ENCODE results near the gene NCS1.

NCS1 gene

GRCh38 chr9:130149031-130149430 is 23.2 kb upstream of the NCS1 start:
- no peak for DNase-seq

DNA sequence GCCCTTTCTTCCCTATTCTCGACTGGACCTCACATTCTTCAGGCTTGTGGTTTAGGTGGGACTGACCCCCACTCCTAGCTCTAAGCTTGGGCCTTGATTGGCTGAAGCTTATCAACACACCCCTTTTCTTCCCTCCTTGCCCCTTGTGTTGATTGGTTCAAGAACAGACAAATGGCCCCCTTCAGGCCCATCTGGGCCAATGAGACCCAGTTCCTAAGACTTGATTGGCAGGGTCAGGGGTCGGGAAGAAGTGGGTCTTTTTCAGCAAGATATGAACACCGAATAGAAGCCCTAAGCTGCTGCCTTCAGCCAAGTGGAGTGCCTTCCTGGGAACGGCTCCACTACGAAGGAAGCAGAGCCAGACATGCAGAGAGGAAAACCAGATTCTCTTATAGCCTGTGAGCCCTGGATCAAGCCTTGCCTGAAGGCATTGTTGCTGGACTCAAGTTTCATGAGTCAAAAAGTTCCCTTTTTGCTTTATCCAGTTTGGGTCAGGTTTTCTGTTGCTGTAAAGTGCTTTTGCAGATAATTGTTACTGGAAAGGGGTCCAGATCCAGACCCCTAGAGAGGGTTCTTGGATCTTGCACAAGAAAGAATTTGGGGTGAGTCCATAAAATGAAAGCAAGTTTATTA is 22.4 kb upstream of the NCS1 start:
- no peak for DNase-seq

GRCh38 chr9:130150779-130151382 is 21.3 kb upstream of the NCS1 start:
- no peak for DNase-seq

DNA sequence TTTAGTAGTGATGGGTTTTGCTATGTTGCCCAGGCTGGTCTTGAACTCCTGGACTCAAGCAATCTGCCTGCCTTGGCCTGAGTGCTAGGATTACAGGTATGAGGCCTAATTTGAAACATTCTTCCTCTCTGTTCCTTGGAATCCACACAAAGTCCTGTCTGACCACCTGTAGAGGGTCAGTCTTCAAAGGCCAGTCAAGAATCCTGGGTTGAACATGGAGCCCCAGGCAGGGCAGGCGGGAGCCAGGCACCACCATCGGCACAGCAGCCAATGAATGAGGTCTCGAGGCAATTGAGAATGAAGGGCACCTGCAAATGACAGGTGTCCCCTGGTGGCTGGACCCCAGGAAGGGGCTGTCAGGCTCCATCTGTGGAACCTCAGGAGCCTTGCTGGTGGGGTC is 17.4 kb upstream of the NCS1 start:
- no peak for DNase-seq

DNA sequence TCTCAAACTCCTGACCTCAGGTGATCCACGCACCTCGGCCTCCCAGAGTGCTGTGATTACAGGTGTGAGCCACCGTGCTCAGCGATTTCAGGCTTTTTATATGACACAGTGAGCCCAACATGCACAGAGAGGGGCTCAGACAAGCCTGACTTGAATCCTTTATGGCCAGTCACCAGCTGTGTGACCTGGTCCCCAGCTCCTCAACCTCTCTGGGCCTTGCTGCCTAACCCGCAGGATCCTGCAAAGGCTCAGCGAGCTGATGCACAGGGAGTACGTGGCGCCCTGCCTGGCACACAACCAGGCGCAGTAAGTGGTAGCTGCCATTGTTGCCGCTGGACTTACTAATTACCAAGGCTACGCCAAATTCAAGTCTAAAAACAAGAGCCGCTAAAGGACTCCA is 16.6 kb upstream of the NCS1 start:
- DNase-seq = no peak

- DNase-seq = no peak
These were observed 15.5 kb upstream of the NCS1 start for GRCh38 chr9:130156672-130157071.

DNA sequence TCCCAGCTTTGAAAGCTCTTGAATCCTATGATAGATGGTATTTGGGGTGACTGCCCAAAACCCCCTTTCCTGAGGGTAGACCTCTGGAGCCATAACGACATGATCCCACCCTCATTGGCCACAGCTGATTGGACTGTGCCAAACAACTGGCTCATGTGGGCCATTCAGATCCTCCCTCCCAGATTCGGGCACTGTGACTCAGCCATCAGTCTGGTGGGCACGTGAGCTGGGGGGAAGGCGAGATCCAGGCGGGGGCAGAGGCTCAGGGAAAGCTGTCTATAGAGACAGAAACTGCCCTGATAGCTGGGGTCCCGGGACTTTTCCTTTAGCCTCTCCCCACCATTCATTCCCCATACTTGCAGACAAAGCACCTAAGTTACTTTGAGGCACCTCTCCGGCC is 15.1 kb upstream of the NCS1 start:
- DNase-seq = no peak

DNA sequence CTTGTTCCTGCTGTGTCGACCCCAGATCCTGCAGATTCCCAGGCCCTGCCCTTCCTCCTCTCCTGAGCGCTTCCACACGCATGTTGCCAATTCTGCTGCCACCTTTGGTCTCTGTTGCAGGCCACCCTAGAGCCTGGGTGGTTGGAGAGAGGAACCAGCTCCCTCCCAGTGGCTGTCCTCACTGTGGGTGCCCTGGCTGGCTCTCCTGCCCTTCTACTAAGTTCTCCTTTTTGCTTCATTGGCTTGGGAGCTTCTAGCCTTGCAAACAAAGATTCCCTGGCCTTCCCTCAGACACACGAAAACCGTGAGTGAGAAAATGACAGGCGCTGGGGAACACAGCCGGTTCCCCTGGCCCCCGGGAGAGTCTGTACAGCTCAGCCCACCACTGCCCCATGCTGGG is 14.2 kb upstream of the NCS1 start:
- no peak for DNase-seq

GRCh38 chr9:130159057-130159456 is 13.1 kb upstream of the NCS1 start:
- DNase-seq = no peak

DNA sequence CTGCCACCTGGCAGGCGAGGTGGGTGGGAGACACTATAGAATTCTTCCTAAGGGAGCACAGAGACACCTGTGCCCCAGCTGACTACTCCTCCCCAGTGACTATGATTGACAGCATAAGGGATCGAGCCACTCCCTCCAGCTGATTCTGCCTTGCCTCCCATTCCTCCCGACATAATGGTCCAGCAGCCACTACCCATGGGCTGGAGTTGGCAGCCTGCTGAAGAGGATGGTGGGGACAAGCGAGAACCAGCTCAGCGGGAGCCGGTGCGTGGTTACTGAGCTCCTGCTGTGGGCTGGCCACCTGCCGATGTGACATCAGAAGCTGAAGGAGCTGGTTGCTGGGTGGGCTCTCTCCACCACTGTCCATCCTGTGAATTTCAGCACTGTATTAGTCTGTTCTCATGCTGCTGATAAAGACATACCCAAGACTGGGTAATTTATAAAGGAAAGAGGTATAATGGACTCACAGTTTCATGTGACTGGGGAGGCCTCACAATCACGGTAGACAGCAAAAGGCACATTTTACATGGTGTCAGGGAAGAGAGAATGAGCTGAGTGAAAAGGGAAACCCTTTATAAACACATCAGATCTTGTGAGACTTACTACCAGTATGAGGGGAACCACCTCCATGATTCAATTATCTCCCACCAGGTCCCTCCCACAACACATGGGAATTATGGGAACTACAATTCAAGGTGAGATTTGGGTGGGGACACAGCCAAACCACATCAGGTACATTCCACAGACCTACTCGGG is 12.1 kb upstream of the NCS1 start:
- DNase-seq = no peak

GRCh38 chr9:130160862-130161470 is 11.2 kb upstream of the NCS1 start:
- DNase-seq = no peak

- DNase-seq = no peak
These were observed 6.6 kb upstream of the NCS1 start for GRCh38 chr9:130165579-130165978.

GRCh38 chr9:130166399-130166798 is 5.8 kb upstream of the NCS1 start:
- DNase-seq = no peak

- no peak for DNase-seq
These were observed 4.3 kb upstream of the NCS1 start for GRCh38 chr9:130167927-130168326.

GRCh38 chr9:130171226-130172148 is 717 bp upstream of the NCS1 start:
- DNase-seq = no peak

GRCh38 chr9:130172858-130173665 is 858 bp downstream of the NCS1 start:
- DNase-seq = no peak

GRCh38 chr9:130173666-130173983 is 1.4 kb downstream of the NCS1 start:
- DNase-seq = no peak

DNA sequence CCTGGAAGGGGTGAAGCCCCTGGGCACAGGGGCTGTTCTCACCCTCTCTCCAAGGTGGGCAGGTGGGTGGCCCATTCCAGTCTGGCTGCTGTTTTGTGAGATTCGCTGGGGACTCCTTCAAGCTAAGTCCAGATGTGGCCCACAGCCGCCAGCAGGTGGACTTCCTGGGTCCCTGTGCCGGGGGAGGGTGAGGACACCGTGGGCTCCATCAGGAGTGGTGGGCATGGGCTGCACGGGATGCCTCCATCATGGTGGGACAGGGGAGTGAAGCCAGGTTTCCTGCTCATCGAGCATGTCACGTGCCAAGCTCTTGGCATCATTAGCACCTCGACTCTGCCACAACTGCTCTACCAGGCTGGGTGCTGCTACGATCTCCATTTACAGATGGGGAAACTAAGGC is 1.8 kb downstream of the NCS1 start:
- DNase-seq = no peak

DNA sequence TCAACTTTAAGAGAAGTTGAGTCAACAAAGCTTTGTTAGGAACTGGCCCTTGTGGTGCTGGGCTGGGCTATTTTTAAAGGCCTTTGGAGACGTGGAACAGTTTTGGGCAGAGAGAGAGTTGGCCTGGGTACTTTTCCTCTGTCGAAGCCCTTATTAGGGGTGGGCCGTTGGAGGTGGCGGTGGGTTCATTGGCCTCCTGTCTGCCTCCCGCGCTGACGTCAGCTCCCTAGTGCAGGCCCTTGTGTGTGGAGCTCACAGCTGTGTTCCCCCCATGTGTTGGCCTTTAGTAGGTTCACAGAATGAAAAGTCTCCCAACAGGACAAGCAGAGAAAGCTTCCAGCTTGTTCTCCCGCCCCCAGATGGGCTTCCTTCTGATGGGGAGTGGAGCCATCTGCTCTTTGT is 2.7 kb downstream of the NCS1 start:
- DNase-seq = no peak

- DNase-seq = no peak
These were observed 3.2 kb downstream of the NCS1 start for GRCh38 chr9:130175355-130175754.

DNA sequence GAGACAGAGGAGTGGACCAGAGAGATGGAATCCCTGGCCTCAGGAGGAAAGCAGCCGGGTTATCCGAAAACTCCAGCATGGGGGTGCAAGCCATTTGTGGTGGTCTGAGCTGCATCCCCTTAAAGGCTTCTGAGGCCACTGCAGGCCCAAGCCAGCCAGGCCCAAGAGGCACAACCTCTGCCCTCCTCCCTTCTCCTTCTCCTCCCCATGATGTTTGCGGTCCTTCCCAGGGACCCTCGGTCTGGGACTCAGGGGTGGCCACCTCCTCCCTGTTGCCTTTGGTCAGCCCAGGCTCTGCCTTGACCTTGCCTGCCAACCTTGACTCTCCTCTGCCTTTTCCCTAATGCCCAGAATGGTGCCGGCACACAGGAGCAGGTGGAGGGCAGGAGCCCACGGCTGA is 4.6 kb downstream of the NCS1 start:
- DNase-seq = no peak
